Measurements from ENCODE around the gene SLC38A6.

GRCh38 chr14:61098721-61099120 lies 117.7 kb downstream of the SLC38A6 start:
- no peak for TF ChIP-seq KDM1A (IDR thresholded peaks at IDR 0.05; ENCODE audit: borderline replicate concordance)
- TF ChIP-seq REST (IDR thresholded peaks at IDR 0.05; ENCODE audit: low read depth, low read length) = no peak
- TF ChIP-seq CTCF (IDR thresholded peaks at IDR 0.05 in 2 of 3, conservative IDR thresholded peaks at IDR 0.05 in 1 of 3; ENCODE audit: control insufficient read depth in 2 of 3, extremely low read depth in 1 of 3, insufficient read depth in 1 of 3, low read depth in 3 of 3, low read length in 3 of 3) = no peak
- no peak for TF ChIP-seq POLR2A (IDR thresholded peaks at IDR 0.05; ENCODE audit: low read depth, low read length)
- TF ChIP-seq YY1 (IDR thresholded peaks at IDR 0.05; ENCODE audit: low read depth, low read length) = no peak
- no peak for TF ChIP-seq NBN (IDR thresholded peaks at IDR 0.05)
- no peak for TF ChIP-seq POLR2AphosphoS2 (IDR thresholded peaks at IDR 0.05; ENCODE audit: low read depth, low read length)
- no peak for TF ChIP-seq EP300 (IDR thresholded peaks at IDR 0.05; ENCODE audit: borderline replicate concordance in 1 of 2, control insufficient read depth in 1 of 2, low read depth in 2 of 2, low read length in 2 of 2)
- no peak for TF ChIP-seq BRCA1 (IDR thresholded peaks at IDR 0.05; ENCODE audit: low read depth, low read length)
- no peak for TF ChIP-seq HDAC2 (IDR thresholded peaks at IDR 0.05)
- no peak for TF ChIP-seq CREB1 (IDR thresholded peaks at IDR 0.05; ENCODE audit: low read depth)
- no peak for TF ChIP-seq SPI1 (IDR thresholded peaks at IDR 0.05; ENCODE audit: borderline replicate concordance, insufficient read depth, low read depth, low read length)
- TF ChIP-seq ZZZ3 (IDR thresholded peaks at IDR 0.05; ENCODE audit: control insufficient read depth, insufficient read length, low read depth) = no peak
- no peak for TF ChIP-seq EZH2 (IDR thresholded peaks at IDR 0.05; ENCODE audit: borderline replicate concordance, control insufficient read depth, low read depth, low read length)
